Measurements from ENCODE around the gene SNAPIN. TPM values are rescaled to one million over a fixed set of nuclear protein-coding genes. Genes with fewer than 3 reads are reported as not detected.

Gene SNAPIN
- total RNA-seq, 1 experiment from 2014 or later, result 29.0 TPM

DNA sequence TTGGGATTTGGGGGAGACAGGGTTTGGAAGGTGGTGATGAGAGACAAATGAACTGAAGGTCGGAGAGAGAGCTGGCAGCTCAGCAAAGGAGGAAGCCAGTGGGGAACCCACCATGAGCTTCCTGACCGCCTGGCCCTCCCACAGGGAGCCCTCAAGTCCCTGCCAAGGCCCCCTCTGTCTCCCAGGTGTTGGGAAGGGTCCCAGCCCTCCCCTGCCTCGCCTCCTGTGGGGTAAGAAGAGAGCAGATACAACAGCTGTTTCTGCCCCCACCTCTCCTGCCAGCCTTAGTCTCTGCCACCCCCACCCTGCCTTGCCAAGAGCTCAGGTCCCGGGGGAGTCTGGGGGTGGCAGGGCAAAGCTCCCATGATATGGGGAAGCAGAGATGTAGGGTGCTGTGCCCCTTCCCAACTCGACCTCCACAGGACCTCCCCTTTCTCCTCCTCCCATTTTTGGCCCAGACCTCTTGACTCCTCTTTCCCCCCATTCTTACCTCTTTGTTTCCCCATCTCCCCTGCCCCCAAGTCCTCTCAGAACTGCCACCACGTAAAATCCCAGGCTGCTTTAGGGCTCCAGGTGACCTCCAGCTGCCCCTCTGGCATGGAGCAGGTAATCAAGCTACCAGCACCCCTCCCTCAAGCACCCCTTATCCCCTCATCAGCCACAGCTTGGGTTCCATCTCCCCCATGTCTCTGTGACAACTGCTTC lies 29.7 kb upstream of the SNAPIN start:
- no peaks in the 10 kb centered on the region for H3K79me1 ChIP-seq (ENCODE audit: insufficient read depth, low read depth, low read length, poor library complexity, severe bottlenecking)
- WGBS (ENCODE audit: extremely low coverage, insufficient read length, low lambda C conversion rate), result no CpG with 5 or more reads among the region's 6 CpGs
- no peaks in the 10 kb centered on the region for H3K79me2 ChIP-seq (ENCODE audit: insufficient read depth, low read length)
- H3K27me3 Mint-ChIP-seq (ENCODE audit: low read depth), result 0 out of 2 replicates have a peak, but pooled peaks cover 2% of the 10 kb centered on the region
- no peaks in the 10 kb centered on the region for H3K9me3 ChIP-seq (ENCODE audit: control insufficient read depth, low read depth, low read length)
- 0 out of 2 replicates have a peak, but pooled peaks cover 3% of the 10 kb centered on the region for H3K4me1 ChIP-seq (ENCODE audit: insufficient read depth, low read length)
- TF ChIP-seq, protein P1, sequence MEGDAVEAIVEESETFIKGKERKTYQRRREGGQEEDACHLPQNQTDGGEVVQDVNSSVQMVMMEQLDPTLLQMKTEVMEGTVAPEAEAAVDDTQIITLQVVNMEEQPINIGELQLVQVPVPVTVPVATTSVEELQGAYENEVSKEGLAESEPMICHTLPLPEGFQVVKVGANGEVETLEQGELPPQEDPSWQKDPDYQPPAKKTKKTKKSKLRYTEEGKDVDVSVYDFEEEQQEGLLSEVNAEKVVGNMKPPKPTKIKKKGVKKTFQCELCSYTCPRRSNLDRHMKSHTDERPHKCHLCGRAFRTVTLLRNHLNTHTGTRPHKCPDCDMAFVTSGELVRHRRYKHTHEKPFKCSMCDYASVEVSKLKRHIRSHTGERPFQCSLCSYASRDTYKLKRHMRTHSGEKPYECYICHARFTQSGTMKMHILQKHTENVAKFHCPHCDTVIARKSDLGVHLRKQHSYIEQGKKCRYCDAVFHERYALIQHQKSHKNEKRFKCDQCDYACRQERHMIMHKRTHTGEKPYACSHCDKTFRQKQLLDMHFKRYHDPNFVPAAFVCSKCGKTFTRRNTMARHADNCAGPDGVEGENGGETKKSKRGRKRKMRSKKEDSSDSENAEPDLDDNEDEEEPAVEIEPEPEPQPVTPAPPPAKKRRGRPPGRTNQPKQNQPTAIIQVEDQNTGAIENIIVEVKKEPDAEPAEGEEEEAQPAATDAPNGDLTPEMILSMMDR (conservative IDR thresholded peaks at IDR 0.05), result no peak
- H3K27ac ChIP-seq (ENCODE audit: insufficient read length, low read depth, low read length), result no peak overlapping the region
- H3K36me3 Mint-ChIP-seq (ENCODE audit: insufficient read depth in 1 of 3, low read depth in 3 of 3), result peaks cover 11 to 20% (median 19%) of the 10 kb centered on the region in 3 experiments
- no peak overlapping the region; a peak in 1 of 5 replicates for H3K4me3 Mint-ChIP-seq
- no peaks in the 10 kb centered on the region for H3K27me3 ChIP-seq (ENCODE audit: insufficient read depth, low read length)
- H4K91ac ChIP-seq (ENCODE audit: insufficient read length, low read depth, low read length), result no peak overlapping the region
- no peak overlapping the region for H3K18ac ChIP-seq (ENCODE audit: insufficient read length, low read depth, low read length)
- no peak overlapping the region for H2AK5ac ChIP-seq (ENCODE audit: insufficient read length, low read length)
- no peak overlapping the region for H3K9ac ChIP-seq (ENCODE audit: extremely low read depth, insufficient read length, low read length)
- H3K14ac ChIP-seq (ENCODE audit: insufficient read depth, low read length), result no peak overlapping the region
- no peak overlapping the region for H2BK20ac ChIP-seq (ENCODE audit: low read depth, low read length, poor library complexity, severe bottlenecking)
- no peak overlapping the region for H2BK15ac ChIP-seq (ENCODE audit: low read depth, low read length)
- no peak overlapping the region for H3T11ph ChIP-seq (ENCODE audit: low read length)
- no peak overlapping the region for H2BK12ac ChIP-seq (ENCODE audit: insufficient read length, low read depth, low read length)
- peaks cover 12% of the 10 kb centered on the region for H3K23me2 ChIP-seq (ENCODE audit: insufficient read length, low read depth, low read length, poor library complexity, severe bottlenecking)
- no peak overlapping the region for H3K4me2 ChIP-seq (ENCODE audit: insufficient read depth, insufficient read length, low read length)
- H4K20me1 ChIP-seq (ENCODE audit: control insufficient read depth, insufficient read depth, insufficient read length), result no peaks in the 10 kb centered on the region
- H3K23ac ChIP-seq (ENCODE audit: insufficient read length, low read depth, low read length), result no peak overlapping the region
- H2AFZ ChIP-seq (ENCODE audit: low read length), result no peak overlapping the region
- H3K4me1 Mint-ChIP-seq, result peaks cover 44% of the 10 kb centered on the region in 2 experiments
- peak overlapping the region in 2 of 3 experiments; percentile 30 to 79; a peak in 2 of 7 replicates for H3K27ac Mint-ChIP-seq
- no peak overlapping the region for H2BK120ac ChIP-seq (ENCODE audit: low read depth, low read length, poor library complexity, severe bottlenecking)
- H3K4ac ChIP-seq (ENCODE audit: low read depth, low read length), result no peak overlapping the region
- H3K56ac ChIP-seq (ENCODE audit: insufficient read length, low read depth, low read length), result no peak overlapping the region
- H4K5ac ChIP-seq (ENCODE audit: insufficient read length, low read depth, low read length), result no peak overlapping the region
- no peak for DNase-seq
- H4K8ac ChIP-seq (replicated peaks; ENCODE audit: insufficient read length, low read depth, low read length), result no peak overlapping the region
- no peaks in the 10 kb centered on the region; a peak in 1 of 5 replicates for H3K9me3 Mint-ChIP-seq
- H2BK5ac ChIP-seq (ENCODE audit: insufficient read length, low read length), result no peak overlapping the region

Measured in H9 (cell line).